IPS-20b (cell line): ENCODE data around the gene PCNX3.

ENCODE experiments used
- H3K27ac ChIP-seq: one replicate; pipeline ENCODE4 v1.5.1; 2013; ENCODE audit warnings: low read length
- H3K27me3 ChIP-seq: 2 replicates; pipeline ENCODE4 v1.6.1; 2013; ENCODE audit warnings: mild to moderate bottlenecking, low read length, inconsistent platforms; ENCODE audit not compliant: insufficient read depth
- H3K36me3 ChIP-seq: 2 replicates; pipeline ENCODE4 v1.6.1; 2013; ENCODE audit warnings: low read depth, mild to moderate bottlenecking, inconsistent platforms, low read length, moderate library complexity; ENCODE audit not compliant: insufficient read depth
- H3K4me1 ChIP-seq: 2 replicates; pipeline ENCODE4 v1.6.1; 2013; ENCODE audit warnings: mild to moderate bottlenecking, control low read depth, inconsistent platforms, low read length, moderate library complexity; ENCODE audit not compliant: insufficient read depth
- H3K4me3 ChIP-seq: 2 replicates; pipeline ENCODE4 v1.5.1; 2013; ENCODE audit warnings: mild to moderate bottlenecking, low read length, inconsistent platforms
- H3K9ac ChIP-seq: 2 replicates; pipeline ENCODE4 v1.6.1; 2013; ENCODE audit warnings: low read depth, mild to moderate bottlenecking, inconsistent platforms, low read length, moderate library complexity
- H3K9me3 ChIP-seq: 2 replicates; pipeline ENCODE4 v1.6.1; 2013; ENCODE audit warnings: mild to moderate bottlenecking, low read depth, low read length, inconsistent platforms; ENCODE audit not compliant: insufficient read depth

The PCNX3 gene

DNA sequence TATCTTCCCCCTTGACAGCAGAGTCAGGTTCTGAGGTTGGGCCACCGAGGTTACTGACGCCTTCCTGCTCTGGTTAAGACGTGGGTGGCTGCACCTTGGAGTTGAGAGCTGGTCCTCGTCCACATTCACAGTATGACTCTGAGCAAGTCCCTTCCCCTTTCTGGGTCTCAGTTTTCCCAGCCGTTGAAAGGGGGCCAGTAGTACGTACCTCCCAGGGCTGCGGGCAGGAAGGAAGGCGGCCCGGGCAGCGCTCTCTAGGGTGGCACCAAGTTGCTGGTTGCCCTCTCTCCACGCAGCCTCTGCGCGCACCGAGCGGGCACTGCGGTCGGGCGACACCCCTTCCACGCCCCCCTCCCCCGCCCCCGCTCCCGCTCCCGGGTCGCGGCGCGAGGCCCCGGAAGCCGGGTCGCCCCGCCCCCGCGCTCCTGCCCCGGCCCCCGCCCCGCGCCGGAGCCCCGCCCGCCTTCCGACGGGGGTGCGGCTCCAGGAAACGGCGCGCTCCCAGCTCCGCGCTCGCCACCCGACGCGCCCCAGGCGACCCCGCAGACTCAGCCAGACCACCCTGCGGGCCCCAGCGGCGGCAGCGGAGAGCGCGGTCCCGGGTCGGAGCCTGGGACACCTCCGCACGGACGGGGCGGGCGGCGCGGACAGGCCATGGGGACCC lies 39.9 kb upstream of the PCNX3 start, which contains the start of gene EHBP1L1:
EHBP1L1 (plus strand) TSS at position 486 of the 664 bp plus-strand sequence. CDS start 250 bp downstream, outside the sequence.
- H3K27ac ChIP-seq, result no peak within 1 kb of the TSS
- H3K36me3 ChIP-seq, result no peaks in the 10 kb centered on the region
- H3K9me3 ChIP-seq, result no peaks in the 10 kb centered on the region
- no peak within 1 kb of the TSS for H3K9ac ChIP-seq
- H3K4me3 ChIP-seq, result peak within 1 kb of the TSS; percentile 64
- H3K4me1 ChIP-seq, result peaks cover 14% of the 10 kb centered on the region
- H3K27me3 ChIP-seq, result peaks cover 56% of the 10 kb centered on the region

DNA sequence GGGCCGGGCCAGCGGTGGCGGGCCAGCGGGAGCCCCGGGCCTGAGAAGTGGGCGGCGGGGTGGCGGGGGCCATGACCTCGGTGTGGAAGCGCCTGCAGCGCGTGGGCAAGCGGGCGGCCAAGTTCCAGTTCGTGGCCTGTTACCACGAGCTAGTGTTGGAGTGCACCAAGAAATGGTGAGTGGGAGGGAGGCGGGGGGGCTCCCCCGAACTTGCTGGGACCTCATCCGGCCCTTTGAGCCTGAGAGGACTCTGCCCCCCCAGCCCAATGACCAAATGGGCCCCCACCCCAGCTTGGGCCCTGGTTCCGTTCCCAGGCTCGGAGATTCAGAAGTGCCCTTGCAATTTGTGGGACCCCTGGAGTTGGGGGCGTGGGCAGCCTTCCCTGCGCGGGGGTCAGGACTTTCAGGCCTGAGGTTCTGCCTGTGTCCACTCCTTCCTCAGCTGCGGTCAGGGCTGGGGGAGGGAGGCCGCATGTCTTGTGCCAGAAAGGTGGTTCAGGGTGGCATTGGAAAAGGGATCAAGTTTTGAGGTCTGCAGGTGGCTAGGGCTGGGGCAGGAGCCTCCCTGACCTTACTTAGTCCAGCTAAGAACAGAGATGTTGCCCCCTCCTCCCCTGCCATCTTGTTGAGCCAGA lies 39.2 kb upstream of the PCNX3 start:
- Histone ChIP-seq H3K9me3 (no peaks in the 10 kb centered on the region), H3K9ac (no peak overlapping the region)

DNA sequence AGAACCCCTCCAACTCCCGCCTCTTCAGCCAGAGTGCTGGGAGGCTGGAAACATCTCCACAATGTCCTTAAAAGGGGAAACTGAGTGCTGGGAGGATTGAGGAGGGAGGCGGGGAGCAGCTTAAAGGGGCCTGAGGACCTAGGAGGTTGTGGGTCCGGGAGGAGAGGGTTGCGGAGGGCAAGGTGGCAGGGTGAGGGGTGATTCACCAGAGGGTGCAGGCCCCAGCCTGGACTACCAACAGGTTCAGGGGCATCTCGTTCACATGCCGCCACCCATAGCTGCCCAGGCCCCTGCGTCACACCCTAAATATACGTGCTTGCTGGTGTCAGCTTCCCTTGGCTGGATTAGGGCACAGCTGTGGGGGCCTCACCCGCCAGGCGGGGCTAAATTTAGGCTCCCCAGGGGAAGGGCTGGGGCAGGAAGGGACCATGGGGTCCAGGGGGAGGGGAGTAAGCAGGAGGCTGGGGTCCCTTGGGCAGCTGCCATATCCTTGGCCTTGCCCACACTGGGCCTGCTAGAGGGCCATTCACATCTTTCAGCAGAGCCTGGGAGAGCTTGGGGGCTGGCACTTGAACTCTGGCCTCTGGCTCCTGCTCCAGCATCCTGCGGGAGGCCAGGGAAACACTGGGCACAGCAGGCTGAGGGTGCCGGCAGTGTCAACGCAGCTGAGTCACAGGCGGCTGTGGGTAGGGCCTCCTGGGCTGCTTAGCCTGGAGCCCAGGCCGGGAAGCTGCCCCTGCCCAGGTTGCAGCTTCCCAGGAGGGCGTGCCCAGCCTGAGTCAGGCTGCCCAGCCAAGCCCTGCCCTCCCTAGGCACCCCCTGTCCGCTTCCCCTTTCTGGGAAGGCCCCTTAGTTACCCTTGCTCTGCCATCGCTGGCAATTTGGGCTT lies 38.5 kb upstream of the PCNX3 start:
- H3K4me1 ChIP-seq, result peaks cover 7% of the 10 kb centered on the region; the same call in 1 of the 2 replicates
- H3K9me3 ChIP-seq, result no peaks in the 10 kb centered on the region
- H3K27me3 ChIP-seq, result peaks cover 57% of the 10 kb centered on the region
- H3K9ac ChIP-seq, result no peak overlapping the region
- H3K4me3 ChIP-seq, result no peak overlapping the region; the same call in 1 of the 2 replicates
- H3K36me3 ChIP-seq, result no peaks in the 10 kb centered on the region
- no peak overlapping the region for H3K27ac ChIP-seq

More for the DNA sequence above, 39.2 kb upstream of the PCNX3 start:
- Histone ChIP-seq H3K27me3 (peaks cover 56% of the 10 kb centered on the region), H3K36me3 (no peaks in the 10 kb centered on the region), H3K27ac (no peak overlapping the region), H3K4me3 (peak overlapping the region; percentile 46; the same call in 1 of the 2 replicates), H3K4me1 (peaks cover 10% of the 10 kb centered on the region; the same call in 1 of the 2 replicates)

DNA sequence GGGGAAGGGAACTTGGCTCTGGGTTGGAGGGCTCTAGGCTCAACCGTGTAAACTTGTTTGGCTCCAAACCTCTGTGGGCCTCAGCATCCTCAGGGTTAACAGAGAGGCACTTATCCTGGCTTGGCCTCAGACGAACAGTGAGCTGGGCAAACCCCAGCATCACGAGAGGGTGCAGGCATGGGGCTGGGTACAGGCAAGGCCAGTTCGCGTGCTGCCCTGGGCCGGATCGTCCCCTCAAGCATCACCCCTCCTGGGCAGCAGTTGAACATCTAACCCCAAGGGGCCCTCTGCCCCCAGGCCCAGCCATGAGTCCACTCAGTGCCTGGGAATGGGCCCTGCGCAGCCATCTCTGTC lies 37.8 kb upstream of the PCNX3 start:
- H3K36me3 ChIP-seq, result no peaks in the 10 kb centered on the region
- peaks cover 7% of the 10 kb centered on the region; the same call in 1 of the 2 replicates for H3K4me1 ChIP-seq
- no peaks in the 10 kb centered on the region for H3K9me3 ChIP-seq
- no peak overlapping the region for H3K27ac ChIP-seq
- peaks cover 64% of the 10 kb centered on the region for H3K27me3 ChIP-seq
- no peak overlapping the region for H3K4me3 ChIP-seq
- no peak overlapping the region for H3K9ac ChIP-seq

DNA sequence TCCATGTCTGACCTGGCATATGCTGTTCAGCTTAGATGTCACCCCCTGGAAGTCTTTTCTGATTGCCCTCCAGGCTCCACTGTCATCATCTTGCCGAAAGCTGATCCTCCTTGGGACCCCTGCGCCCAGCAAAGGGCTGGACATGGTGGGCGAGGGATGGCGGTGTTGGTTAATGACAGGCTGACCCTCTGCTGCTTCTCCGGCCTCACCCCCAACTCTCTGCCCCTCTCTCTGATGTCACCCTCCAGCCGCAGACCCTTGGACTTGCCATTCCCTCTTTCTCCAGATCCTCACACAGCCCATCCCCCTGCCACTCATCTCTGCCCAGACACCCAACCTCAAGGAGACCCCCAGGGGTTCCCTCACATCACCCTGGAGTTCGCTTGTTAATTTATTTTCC lies 37.4 kb upstream of the PCNX3 start:
- H3K4me3 ChIP-seq, result no peak overlapping the region
- no peaks in the 10 kb centered on the region for H3K36me3 ChIP-seq
- no peaks in the 10 kb centered on the region for H3K9me3 ChIP-seq
- no peak overlapping the region for H3K9ac ChIP-seq
- peaks cover 7% of the 10 kb centered on the region; the same call in 1 of the 2 replicates for H3K4me1 ChIP-seq
- peaks cover 64% of the 10 kb centered on the region for H3K27me3 ChIP-seq
- H3K27ac ChIP-seq, result no peak overlapping the region

DNA sequence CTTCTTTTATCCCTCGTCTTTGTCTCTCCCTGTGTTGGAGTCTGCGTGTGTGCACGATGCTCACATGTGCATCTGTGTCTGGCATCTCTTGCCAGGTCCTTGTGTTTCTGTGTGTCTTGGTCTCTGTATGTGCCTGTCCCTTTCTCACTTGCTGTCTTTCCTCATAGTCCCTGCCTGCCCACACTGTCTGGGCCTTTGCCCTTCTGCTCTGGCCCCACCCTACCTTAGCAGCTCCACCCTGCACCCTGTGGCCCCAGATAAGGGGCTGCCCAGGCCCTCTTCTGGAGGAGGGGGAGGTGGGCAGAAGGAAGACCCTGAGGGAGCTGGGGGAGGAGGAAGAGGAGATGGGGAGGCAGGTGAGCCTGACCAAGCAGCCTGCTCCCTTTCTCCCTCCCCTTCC lies 36.9 kb upstream of the PCNX3 start:
- peaks cover 64% of the 10 kb centered on the region for H3K27me3 ChIP-seq
- H3K9me3 ChIP-seq, result no peaks in the 10 kb centered on the region
- H3K36me3 ChIP-seq, result no peaks in the 10 kb centered on the region
- no peak overlapping the region for H3K27ac ChIP-seq
- no peak overlapping the region for H3K9ac ChIP-seq
- H3K4me1 ChIP-seq, result peaks cover 5% of the 10 kb centered on the region; the same call in 1 of the 2 replicates
- H3K4me3 ChIP-seq, result no peak overlapping the region

DNA sequence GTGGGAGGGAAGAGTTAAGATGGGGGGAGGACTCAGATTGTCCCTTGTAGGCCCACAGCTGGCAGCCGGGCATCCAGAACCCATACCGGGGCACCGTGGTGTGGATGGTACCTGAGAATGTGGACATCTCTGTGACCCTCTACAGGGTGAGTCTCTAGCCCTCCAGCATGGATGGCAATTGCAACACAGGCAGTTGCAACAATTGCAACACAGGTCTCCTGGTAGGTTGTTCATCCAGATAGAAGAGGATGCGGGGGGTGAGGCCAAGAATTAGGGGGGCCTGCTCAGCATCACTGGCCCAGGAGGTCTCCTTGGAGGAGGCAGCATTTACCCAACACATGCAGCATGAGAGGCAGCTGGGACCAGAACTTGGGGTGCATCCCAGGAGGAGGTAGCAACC lies 36.3 kb upstream of the PCNX3 start:
- H3K27ac ChIP-seq, result no peak overlapping the region
- peaks cover 3% of the 10 kb centered on the region; the same call in 1 of the 2 replicates for H3K4me1 ChIP-seq
- peaks cover 66% of the 10 kb centered on the region for H3K27me3 ChIP-seq
- no peak overlapping the region for H3K4me3 ChIP-seq
- H3K36me3 ChIP-seq, result no peaks in the 10 kb centered on the region
- no peak overlapping the region for H3K9ac ChIP-seq
- H3K9me3 ChIP-seq, result no peaks in the 10 kb centered on the region

DNA sequence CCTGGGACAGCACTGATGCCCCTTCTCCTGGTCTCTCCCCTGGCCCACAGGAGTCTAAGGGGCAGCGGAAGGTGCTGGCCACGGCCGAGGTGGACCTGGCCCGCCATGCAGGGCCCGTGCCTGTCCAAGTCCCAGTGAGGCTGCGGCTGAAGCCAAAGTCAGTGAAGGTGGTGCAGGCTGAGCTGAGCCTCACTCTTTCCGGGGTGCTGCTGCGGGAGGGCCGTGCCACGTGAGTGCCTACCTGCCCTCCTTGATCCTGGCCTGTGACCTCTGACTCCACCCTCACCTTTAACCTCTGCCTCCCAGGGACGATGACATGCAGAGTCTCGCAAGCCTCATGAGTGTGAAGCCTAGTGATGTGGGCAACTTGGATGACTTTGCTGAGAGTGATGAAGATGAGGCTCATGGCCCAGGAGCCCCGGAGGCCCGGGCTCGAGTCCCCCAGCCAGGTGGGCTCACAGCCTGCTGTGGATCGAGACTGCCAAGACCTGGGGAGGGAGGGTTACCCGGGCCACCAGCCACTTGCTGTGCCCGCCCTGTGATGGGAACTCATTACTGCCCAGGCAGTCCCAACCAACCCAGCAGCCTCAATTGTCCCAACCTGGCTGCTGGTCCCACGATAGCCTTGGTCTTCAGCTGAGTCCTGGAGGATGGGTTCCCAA lies 35.4 kb upstream of the PCNX3 start:
- Histone ChIP-seq H3K27me3 (peaks cover 65% of the 10 kb centered on the region), H3K36me3 (no peaks in the 10 kb centered on the region), H3K27ac (no peak overlapping the region), H3K4me1 (no peaks in the 10 kb centered on the region), H3K4me3 (no peak overlapping the region), H3K9me3 (no peaks in the 10 kb centered on the region), H3K9ac (no peak overlapping the region)

DNA sequence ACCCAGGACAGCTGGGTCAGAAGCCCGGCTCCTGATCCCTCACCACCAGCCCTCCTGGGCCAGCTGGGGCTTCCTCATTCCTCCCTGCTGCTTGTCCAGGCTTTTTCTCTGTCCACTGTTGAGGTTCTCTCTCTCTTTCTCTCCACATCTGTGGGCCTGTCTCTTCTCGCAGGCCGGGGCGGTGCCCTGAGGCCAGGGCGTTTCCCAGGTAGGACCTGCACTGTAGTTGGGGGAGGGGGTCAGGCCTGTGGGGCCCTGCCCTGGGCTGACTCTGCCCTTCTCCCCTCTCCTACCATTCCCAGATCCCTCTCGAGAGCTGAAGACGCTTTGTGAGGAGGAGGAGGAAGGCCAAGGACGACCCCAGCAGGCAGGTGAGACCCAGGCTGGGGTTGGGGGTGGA lies 34.8 kb upstream of the PCNX3 start:
- Histone ChIP-seq H3K36me3 (no peaks in the 10 kb centered on the region), H3K27ac (no peak overlapping the region), H3K27me3 (peaks cover 65% of the 10 kb centered on the region), H3K4me1 (no peaks in the 10 kb centered on the region), H3K9me3 (no peaks in the 10 kb centered on the region), H3K4me3 (no peak overlapping the region), H3K9ac (no peak overlapping the region)

DNA sequence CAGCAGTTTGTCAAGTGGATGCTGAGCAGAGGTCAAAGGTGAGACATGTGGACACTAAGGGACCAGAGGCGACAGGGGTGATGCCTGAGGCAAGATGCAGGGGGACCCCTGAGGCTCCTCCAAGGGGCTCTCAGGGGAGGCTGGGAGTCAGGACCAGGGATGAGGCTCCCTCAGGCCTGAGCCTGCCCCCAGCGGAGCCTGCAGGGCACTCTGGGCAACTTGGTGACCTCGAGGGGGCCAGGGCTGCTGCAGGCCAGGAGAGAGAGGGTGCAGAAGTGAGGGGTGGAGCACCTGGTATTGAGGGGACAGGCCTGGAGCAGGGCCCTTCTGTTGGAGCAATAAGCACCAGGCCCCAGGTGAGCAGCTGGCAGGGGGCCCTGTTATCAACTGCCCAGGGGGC lies 33.6 kb upstream of the PCNX3 start:
- H3K36me3 ChIP-seq, result no peaks in the 10 kb centered on the region
- H3K9ac ChIP-seq, result no peak overlapping the region
- no peaks in the 10 kb centered on the region for H3K9me3 ChIP-seq
- H3K4me1 ChIP-seq, result no peaks in the 10 kb centered on the region
- H3K4me3 ChIP-seq, result no peak overlapping the region
- peaks cover 63% of the 10 kb centered on the region for H3K27me3 ChIP-seq
- no peak overlapping the region for H3K27ac ChIP-seq

DNA sequence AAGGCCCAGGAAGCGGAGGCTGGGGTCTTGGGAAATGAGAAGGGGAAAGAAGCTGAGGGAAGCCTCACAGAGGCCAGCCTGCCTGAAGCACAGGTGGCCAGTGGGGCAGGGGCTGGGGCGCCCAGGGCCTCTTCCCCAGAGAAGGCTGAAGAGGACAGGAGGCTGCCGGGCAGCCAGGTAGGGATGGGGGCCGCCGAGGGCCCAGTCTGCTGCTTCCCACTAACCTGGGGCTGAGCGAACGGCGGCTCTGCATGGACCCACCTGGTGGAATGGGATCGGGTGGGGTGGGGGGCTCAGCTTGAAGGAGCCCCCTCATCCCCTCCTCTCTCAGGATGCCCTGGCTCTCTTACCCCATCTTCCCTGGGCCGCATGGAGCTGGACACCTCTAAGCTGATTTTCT lies 32.0 kb upstream of the PCNX3 start:
- no peaks in the 10 kb centered on the region for H3K36me3 ChIP-seq
- H3K9ac ChIP-seq, result no peak overlapping the region
- no peaks in the 10 kb centered on the region for H3K9me3 ChIP-seq
- H3K4me1 ChIP-seq, result no peaks in the 10 kb centered on the region
- H3K27me3 ChIP-seq, result peaks cover 47% of the 10 kb centered on the region
- no peak overlapping the region for H3K27ac ChIP-seq
- H3K4me3 ChIP-seq, result no peak overlapping the region
